Activated gamma-delta T cell treated with anti-CD3 and anti-CD28 coated beads, Interleukin-2, amount 50 U/mL, for 16 hours (primary cell): ENCODE results near the gene RAB33B.

ENCODE experiments used
- DNase-seq: peaks from one replicate; pipeline ENCODE4 v3.0.0-alpha.2; 2020; ENCODE audit warnings: low read depth

RAB33B gene

DNA sequence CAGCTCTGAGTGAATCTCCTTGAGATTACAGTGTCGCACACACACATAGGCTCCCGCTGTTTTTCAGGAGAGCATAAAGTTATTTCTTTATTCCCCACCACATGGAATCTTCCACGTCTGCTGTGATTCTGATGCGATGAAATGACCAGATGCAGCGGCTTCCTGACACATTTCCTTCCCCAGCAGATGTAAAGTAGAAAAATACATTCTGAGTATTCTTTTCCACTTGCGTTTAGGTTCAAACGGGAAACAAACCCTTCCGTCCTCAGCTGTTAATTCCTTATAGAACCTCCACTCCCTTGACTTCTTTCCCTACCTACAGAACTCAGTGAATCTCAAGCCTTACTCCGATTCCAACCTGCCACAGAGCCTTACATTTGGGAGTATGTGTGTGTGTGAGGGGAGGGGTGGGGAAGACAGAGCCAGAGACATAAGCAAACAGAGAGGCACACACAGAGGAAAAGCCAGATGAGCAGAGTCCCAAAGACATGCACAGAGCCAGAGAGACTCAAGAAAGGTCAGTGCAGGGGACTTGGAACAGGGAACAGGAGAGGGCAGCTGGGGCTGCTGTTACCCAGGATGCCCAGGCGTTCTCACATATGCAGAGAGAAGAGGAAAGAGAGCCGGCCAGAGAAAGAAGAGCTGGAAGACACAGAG, 54.8 kb downstream of the RAB33B start:
- DNase-seq, result no peak

DNA sequence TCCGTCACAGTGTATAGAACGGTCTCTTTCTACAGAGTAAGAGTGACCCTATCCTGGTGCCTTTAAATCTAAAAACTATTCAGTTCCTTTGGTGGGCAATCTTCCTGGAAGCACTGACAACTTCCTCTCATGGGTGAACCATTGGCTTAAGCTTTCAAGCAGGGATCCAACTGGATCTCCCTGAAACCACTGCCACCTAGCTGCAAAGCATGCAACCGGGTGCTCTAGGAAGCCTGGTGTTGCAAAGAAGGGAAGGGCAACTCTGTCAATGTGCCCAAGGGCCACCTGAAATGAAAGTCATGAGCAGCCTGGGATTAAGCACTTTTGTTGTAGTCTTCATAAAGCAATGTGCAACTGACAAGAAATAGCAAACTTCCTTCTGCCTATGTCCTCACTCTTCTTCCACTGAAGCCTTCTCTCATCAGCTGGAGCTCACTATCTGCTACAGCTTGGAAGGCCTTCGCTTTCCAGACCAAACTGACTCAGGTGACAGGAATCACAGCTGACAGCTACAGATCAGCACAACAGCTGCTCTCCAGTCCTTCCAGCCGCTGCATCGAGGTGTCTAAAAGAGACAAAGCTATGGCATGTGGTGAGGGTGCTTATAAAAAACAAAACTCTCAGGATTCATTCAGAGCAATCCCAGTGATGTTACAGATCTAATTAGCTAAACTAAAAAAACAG, 55.9 kb downstream of the RAB33B start:
- DNase-seq, result no peak

DNA sequence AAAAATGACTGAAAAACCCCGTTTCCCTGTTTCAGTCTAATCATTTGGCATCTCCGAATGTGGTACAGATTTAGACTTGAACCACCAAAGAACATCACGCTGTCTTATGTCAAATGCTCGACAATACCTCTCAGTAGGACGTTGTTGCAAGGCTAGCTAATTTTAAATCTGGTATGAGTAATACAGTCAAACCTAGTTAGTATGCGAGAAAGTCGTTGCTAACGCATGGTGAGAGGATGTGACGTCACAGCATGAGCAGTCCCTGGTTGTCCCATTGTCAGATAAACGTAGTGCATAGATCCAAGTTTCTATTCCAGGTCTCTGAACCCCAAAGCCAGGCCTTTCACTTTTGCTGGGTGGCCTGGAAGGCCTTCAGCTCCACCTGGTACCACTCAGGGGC, 57.4 kb downstream of the RAB33B start:
- DNase-seq, result no peak

DNA sequence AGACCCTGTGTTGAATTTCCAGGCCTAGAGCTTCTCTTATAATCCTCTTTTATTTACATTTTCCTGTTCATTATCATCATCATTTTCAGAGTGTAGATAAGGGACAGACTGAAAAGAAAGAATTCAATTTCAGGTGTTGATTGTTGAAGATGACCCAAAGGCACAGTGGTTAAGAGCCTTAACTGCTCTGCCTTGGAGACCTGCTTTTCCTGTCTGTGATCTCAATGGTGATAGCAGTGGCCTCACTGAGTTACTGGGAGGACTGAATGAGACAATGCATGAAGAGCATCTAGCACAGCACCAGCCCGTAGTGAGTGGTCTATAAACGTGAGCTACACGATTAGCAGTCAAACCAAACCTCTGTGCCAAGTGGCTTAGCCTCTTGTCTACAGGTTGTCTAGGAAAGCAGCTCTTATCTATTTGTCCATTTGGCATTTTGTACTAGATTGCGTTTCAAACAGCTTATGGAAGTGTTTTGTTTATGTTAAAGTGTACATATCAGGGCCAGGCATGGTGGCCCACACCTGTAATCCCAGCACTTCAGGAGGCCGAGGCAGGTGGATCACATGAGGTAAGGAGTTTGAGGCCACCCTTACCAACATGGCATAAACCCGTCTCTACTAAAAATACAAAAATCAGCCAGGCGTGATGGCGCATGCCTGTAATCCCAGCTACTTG, 60.6 kb downstream of the RAB33B start:
- no peak for DNase-seq

DNA sequence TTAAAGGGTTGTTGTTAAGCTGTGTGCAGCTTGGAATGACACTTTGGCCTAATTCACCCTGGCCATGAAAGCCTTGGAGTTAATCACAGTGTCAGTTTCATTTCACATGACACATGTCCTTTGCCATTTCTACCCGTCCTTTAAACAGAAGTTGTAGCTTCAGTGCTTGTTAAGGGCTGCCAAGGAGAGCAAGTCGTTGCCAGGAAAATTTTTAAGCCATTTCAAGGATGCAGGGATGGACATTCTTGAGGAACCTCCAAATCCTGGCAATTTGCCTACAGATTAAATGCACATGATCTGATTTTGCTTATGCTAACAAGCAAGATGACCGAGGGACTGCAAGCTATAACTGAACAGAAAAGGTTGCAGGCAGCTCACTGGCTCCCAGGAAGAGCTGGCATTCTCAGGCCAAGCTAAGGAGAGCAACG, 61.6 kb downstream of the RAB33B start:
- no peak for DNase-seq

DNA sequence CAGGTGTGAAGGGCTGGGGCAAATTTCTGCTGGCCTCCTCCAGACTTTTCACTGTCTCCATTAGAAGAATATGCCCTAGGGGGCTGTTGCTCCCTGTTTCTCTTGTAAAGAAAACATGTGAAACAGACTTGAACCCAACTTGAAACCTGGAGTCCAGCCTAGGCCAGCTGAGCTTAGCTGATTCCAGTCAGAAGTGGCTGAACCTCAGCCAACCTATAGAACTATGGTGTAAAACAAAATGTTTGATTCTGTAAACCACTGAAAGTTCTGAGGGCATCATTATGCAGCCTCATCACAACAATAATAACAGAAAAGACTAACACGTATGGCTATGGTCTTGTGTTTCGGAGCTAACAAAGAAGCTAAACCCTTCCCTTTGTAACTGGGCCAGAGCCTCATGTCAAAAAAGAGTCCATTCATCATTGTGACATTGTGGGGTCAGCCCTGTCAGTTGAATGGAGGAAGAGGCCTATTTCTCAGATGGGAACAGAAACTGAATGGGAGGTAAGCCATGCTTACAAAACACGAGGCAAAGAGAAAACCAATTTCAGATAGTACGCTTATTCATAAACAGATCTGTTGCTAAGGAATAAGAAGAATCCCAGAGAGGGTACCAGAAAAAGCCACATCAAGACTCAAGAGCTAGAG, 68.0 kb downstream of the RAB33B start:
- no peak for DNase-seq

DNA sequence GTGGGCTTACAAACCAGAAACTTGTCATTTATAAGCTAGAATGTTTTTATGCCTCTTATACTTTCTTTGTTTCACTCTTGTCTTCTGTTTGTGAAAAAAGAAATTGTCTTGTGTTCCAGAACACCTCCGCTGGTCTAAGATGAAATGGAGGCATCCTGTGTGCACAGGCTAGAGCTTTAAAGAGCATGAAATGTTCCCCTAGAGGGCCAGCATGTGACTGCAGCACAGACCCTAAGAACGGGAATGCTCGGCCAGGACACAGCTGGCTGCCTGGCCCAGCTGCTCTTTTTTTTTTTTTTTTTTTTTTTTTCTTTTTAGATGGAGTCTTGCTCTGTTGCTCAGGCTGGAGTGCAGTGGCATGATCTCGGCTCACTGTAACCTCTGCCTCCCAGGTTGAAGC, 68.5 kb downstream of the RAB33B start:
- DNase-seq, result no peak

DNA sequence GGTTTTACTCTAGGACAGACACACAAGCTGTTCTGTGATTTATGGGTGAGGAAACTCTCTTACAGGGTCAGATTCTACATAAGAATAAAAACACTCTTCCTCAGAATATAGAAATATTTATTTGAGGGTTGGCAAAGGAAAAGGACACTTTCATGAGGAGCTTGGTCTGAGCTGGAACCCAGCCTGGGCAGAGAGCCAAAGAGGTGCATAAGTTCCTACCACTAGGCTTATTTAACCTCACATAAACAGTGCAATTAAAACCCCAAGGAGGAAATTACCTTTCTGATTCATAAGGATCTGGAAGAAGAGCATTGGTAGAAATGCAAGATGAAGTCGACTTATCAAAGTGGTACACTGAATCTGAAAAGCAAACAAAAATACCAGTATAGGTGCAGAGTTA, 69.2 kb downstream of the RAB33B start:
- no peak for DNase-seq

DNA sequence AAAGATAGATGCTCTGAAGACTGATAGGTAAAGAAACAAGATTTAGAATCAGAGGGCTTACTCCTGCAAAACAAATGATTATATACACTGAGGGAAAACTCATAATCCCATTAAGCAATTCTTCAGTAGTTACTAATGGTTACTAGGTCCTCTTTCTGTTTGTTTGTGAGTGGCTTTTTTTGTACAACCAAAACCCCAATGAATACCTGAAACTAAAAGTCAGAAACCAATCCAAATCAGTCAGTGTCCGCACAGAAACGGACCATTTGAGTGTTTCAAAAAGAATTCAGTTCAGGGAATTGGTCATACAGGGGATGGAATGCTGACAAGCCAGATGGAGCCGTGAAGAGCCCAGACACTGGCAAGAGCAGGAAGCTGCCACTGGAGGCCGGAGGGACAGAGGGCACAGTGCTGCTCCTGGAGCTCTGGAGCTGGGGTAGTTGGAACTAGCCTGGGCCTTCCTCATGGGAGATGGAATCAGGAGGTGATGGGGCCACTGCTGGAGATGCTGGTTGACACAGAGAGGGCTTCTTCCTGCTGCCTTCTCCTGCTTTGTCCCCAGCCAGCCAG, 70.2 kb downstream of the RAB33B start:
- DNase-seq, result no peak

DNA sequence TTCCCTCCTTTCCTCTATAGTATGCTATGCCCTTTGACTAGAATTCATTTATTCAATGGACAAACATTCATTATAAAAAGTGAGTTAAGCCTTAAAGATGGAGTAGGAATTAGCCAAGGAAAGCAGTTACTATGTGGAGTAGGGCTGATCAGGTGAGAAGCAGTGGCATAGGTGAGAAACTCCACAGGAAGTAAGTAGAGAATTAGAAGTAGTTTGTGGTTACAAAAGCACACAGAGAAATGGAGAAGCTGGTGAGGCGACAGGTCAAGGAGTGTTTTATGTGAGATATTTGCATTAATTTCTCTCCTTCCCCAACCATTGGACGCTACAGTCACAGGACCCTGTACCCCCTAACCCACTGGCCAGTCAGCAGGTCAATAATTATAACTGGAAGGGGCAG, 71.5 kb downstream of the RAB33B start:
- no peak for DNase-seq
